ENCODE measurements around the gene CSPG4.

- TF ChIP-seq POLR2A (IDR thresholded peaks at IDR 0.05; ENCODE audit: low read length) (no peak), GATA1 (IDR thresholded peaks at IDR 0.05; ENCODE audit: low read depth, low read length) (no peak)
Observed at GRCh38 chr15:75702436-75702835, 10.2 kb downstream of the CSPG4 start.

Measured in erythroblast (primary cell).